GM12873 (cell line): Measurements from ENCODE around the gene MIA2.

Experiments used
- TF ChIP-seq, protein P1 (sequence below): IDR thresholded peaks from 2 replicates; pipeline ENCODE4 v1.5.1; 2012; ENCODE audit warnings: low read depth, mild to moderate bottlenecking, moderate library complexity, low read length, control low read depth; ENCODE audit not compliant: insufficient read depth; ENCODE audit errors: missing control alignments

Gene MIA2

DNA sequence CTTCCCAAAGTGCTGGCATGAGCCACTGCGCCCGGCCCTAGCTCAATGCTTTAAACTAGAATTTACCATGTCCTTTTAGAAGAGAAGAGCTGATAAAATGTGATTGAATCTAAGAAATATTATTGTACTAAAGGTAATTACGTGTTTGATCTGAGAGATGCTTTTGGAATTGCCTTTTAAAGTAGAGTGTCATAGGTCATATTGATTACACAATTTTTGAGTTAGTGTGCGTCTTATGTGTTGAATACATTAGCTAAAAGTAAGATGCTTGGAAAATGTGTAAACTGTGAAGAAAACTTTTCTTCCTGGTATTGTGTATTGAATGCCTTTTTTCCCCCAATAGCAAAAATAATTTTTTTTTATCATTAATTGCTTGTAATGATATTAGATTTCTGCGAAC, 41.7 kb downstream of the MIA2 start:
- TF ChIP-seq, protein P1, sequence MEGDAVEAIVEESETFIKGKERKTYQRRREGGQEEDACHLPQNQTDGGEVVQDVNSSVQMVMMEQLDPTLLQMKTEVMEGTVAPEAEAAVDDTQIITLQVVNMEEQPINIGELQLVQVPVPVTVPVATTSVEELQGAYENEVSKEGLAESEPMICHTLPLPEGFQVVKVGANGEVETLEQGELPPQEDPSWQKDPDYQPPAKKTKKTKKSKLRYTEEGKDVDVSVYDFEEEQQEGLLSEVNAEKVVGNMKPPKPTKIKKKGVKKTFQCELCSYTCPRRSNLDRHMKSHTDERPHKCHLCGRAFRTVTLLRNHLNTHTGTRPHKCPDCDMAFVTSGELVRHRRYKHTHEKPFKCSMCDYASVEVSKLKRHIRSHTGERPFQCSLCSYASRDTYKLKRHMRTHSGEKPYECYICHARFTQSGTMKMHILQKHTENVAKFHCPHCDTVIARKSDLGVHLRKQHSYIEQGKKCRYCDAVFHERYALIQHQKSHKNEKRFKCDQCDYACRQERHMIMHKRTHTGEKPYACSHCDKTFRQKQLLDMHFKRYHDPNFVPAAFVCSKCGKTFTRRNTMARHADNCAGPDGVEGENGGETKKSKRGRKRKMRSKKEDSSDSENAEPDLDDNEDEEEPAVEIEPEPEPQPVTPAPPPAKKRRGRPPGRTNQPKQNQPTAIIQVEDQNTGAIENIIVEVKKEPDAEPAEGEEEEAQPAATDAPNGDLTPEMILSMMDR, result no peak

DNA sequence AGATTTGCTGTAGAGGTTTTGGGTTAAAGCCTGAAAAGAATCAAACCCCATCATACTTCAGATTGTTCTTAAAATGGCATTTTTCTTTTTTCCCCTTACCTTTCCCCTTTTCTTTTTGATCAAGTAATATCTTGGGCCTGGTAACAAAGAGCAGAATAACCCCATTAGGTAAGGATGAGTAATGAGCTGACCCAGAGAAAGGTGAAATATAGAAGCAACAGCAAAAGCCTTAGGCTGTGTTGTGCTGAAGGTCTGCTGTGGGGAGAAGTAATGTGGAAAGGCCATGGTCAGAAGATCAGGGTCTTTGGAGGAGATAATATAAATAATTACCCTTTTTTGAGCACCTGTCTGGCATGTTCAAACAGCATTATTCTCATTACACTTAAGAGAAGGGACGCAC, 42.3 kb downstream of the MIA2 start:
- TF ChIP-seq, protein P1, result no peak

DNA sequence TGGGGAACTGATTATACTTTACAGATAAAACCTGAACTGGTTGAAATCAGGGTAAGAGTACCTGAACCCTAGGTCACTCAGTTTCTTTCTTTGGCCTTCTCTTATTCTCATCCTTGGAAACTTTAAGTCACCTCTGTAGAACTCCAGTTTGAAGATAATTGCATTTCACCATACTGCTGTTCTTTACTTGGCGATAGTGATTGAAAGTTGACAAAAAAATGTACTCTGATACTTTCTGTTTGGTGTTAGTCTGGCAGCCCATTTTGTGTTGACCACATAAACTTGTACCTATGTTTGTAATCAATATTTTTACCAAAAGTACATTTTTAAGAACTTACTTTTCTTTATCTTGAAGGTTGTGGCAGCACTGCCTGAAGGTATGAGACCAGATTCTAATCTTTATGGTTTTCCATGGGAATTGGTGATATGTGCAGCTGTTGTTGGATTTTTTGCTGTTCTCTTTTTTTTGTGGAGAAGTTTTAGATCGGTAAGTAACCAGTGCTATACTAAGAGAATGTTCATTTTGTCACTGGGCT, 42.9 kb downstream of the MIA2 start:
- TF ChIP-seq, protein P1, result no peak

DNA sequence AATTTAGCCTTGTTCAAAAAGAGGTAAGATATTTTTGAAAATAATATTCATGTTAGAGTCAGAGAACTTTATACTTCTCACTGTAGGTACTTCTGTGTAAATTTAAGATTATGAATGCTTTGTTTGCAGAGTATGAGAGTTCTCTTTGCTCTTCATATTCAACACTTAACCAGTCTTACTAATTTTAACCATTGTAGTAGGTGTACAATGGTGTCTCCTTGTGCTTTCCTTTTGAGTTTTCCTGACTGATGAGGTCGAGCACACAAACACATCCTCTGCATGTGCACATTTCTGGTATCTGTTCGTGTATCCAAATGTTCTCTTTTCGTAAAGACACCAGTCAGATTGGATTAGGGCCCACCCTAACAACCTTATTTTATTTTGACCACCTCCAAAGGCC, 45.8 kb downstream of the MIA2 start:
- TF ChIP-seq, protein P1, result no peak

DNA sequence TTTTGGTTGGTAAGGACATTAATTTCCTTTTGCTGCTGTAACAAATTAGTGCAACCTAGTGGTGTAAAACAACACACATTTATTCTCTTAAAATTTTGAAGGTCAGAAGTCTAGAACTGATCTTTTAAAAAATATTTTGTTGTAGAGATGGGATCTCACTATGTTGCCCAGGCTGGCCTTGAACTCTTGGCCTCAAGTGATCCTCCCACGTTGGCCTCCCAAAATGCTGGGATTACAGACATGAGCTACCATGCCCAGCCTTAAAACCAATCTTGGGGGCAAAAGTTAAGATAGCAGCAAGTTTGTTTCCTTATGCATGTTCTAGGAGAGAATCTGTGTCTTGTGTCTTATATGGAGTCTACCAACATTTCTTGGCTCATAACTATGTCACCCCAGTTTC, 55.8 kb downstream of the MIA2 start:
- TF ChIP-seq, protein P1, result no peak

DNA sequence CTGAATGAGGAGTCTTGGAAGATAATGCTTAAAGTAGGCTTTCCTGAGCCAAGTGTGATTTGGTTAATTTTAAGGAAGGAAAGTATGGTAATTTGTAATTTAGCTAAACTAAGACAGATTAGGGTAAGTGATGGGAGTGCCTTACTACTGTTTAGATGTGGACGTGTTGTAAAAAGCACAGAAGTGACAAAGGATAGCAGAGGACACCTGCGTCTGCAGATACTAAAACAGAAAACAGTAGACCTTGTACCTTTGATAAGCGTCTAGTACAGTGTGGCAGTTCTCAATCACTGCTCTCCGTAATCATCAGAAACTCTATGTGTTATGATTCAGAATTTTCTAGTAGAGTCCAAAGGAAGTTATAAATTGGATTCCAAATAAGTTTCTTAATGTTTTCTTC, 58.0 kb downstream of the MIA2 start:
- TF ChIP-seq, protein P1, result no peak

DNA sequence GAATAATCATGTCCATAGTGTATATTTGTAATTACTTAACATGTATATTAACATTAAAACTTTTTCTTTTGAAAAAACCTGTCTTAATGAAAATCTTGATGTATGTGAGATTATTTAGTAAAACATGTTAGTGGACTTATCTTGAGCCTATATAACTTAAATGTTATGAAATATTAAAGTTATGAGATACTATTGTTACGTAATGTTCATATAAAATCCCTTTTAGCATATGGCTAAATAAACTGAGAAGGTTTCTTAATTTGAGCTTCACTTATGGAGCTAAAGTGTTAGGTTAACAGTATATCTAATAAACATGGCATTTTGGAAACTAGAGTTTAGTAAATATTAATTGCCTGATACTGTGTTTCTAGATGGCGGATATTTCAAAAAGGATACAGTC, 59.9 kb downstream of the MIA2 start:
- TF ChIP-seq, protein P1, result no peak
